Adrenal gland (tissue), 12 donors: ENCODE data around the gene PPP2R5C. TPM values are rescaled to one million over a fixed set of nuclear protein-coding genes. Genes with fewer than 3 reads are reported as not detected.
"Not testable (repeated sequence)": the region's sequence is repeated elsewhere in the genome, so short reads cannot be mapped to it uniquely, and the experiment has no call there.

Experiments
- DNase-seq, 7 donors: peaks; one replicate each; pipeline ENCODE4 v3.0.0-alpha.2; 2019 to 2020
- H3K27ac ChIP-seq, 5 donors: fragments of 200-600 bp; sonication (generic) in 4 of 5; 1 replicate in 3 of 5; 2 replicates in 2 of 5; pipeline versions ENCODE4 v1.5.1 to v1.8.0; 2016 to 2020; ENCODE audit warnings: mild to moderate bottlenecking in 1 of 5
- H3K27me3 ChIP-seq: fragments of 200-600 bp; 2 replicates; pipeline ENCODE4 v1.8.0; 2021
- H3K36me3 ChIP-seq, 2 donors: fragments of 200-600 bp; replicated peaks in 1 of 2; 1 replicate in 1 of 2; 2 replicates in 1 of 2; pipeline versions ENCODE4 v1.5.1 to v1.8.0; 2018 to 2022
- H3K4me1 ChIP-seq, 2 donors: fragments of 200-600 bp; replicated peaks in 1 of 2; 1 replicate in 1 of 2; 2 replicates in 1 of 2; pipeline versions ENCODE4 v1.5.1 to v1.8.0; 2018 to 2021
- H3K4me3 ChIP-seq, 4 donors: fragments of 200-600 bp; sonication (generic) in 3 of 4; one replicate each; pipeline ENCODE4 v1.5.1; 2016 to 2018
- H3K9me3 ChIP-seq, 3 donors: fragments of 200-600 bp; sonication (generic) in 1 of 3; replicated peaks in 1 of 3; 1 replicate in 2 of 3; 2 replicates in 1 of 3; pipeline versions ENCODE4 v1.5.1 to v1.8.0; 2016 to 2021
- CTCF ChIP-seq, 6 experiments: fragments of 450-650 bp in 4 of 6; fragments of 200-600 bp in 2 of 6; sonication (generic) in 1 of 6; IDR thresholded peaks; 1 replicate in 5 of 6; 2 replicates in 1 of 6; pipeline versions ENCODE4 v1.5.1 to v1.8.0; 2016 to 2021; ENCODE audit warnings: antibody characterized with exemption in 6 of 6, mild to moderate bottlenecking in 2 of 6, moderate library complexity in 1 of 6
- POLR2A ChIP-seq, 2 donors: fragments of 450-650 bp; IDR thresholded peaks; one replicate each; pipeline ENCODE4 v1.6.1; 2017; ENCODE audit warnings: antibody characterized with exemption in 2 of 2, mild to moderate bottlenecking in 2 of 2, moderate library complexity in 1 of 2
- WGBS, 4 donors: extraction: QIAGEN DNeasy Blood & Tissue Kit in 2 of 4; methylation state at CpG; one replicate each; pipeline versions ENCODE4 v1.1.5 to v1.1.7; 2013 to 2017; 5-methylcytosine and 5-hydroxymethylcytosine counted together
- intact Hi-C, 2 donors: fragments of 100-400 bp; cut with DNase I; formaldehyde crosslinking; loops; one replicate each; pipeline versions ENCODE4 v1.14.1 to v1.15.0; 2022 to 2023
- polyA plus RNA-seq, 3 donors: library from polyadenylated mRNA; stranded (reverse); fragments of 200-250 nt in 2 of 3; fragments of 350-450 nt in 1 of 3; fragmentation: Illumina TruSeq in 1 of 3; extraction: RNeasy Lipid Tissue Mini Kit (QIAGEN cat#74804) in 1 of 3; gene quantifications; one replicate each; pipeline ENCODE4 v1.2.3, GENCODE V29; 2013 to 2014
- total RNA-seq, 9 donors: library from RNA; depleted of rRNA in 4 of 9; stranded (reverse); fragments of >200 nt in 4 of 9; fragments of 120-200 nt in 1 of 9; fragmentation: NEBNext Ultra II Directional in 1 of 9; extraction: Animal tissue kit (Norgen Biotek cat#: 25700) in 1 of 9; gene quantifications; one replicate each; pipeline versions ENCODE4 v1.1.0 to v1.2.4, GENCODE V29; 2013 to 2023
- donor health status: healthy with polysubstance abuse.
- donor health status: Bipolar disorder and iron deficiency.
- donor health status: DM: yes; HTN: yes; CAD: no.
- donor health status: DM: no; HTN: no; CAD: no.
- donor health status: DM: no; HTN: no; CAD: no.
- donor health status: DM: yes; HTN: yes; CAD: no.

Gene PPP2R5C
- total and polyA plus RNA-seq, 12 donors: 66.5 to 216 (median 134) TPM

- intact Hi-C loops: no loop called here
- H3K36me3 ChIP-seq: no peaks in the 10 kb centered on the region
- 74 to 76% (median 75%) methylated on average over 7 of the region's 7 CpGs for WGBS, 4 donors
Observed at GRCh38 chr14:101727611-101728366, 33.7 kb upstream of the PPP2R5C start.

GRCh38 chr14:101728367-101728742 is 33.2 kb upstream of the PPP2R5C start:
- no peak for DNase-seq
- TF ChIP-seq CTCF (IDR thresholded peaks at IDR 0.05) (no peak), POLR2A (IDR thresholded peaks at IDR 0.05) (no peak)
- Histone ChIP-seq H3K4me3 (no peak overlapping the region), H3K27me3 (no peaks in the 10 kb centered on the region), H3K4me1 (peaks cover 0 to 8% of the 10 kb centered on the region in 2 donors), H3K9me3 (no peaks in the 10 kb centered on the region), H3K27ac (no peak overlapping the region), H3K36me3 (no peaks in the 10 kb centered on the region)
- intact Hi-C loops: no loop called here
- 89 to 91% (median 89%) methylated on average over 10 of the region's 10 CpGs for WGBS, 4 donors

More at GRCh38 chr14:101727611-101728366, 33.7 kb upstream of the PPP2R5C start:
- H3K27ac ChIP-seq: no peak overlapping the region
- H3K27me3 ChIP-seq: no peaks in the 10 kb centered on the region
- H3K9me3 ChIP-seq: no peaks in the 10 kb centered on the region
- no peak for TF ChIP-seq POLR2A (IDR thresholded peaks at IDR 0.05)
- TF ChIP-seq CTCF (IDR thresholded peaks at IDR 0.05): no peak
- H3K4me1 ChIP-seq: peaks cover 0 to 8% of the 10 kb centered on the region in 2 donors
- H3K4me3 ChIP-seq: no peak overlapping the region
- DNase-seq: no peak

GRCh38 chr14:101729382-101729781 is 32.1 kb upstream of the PPP2R5C start:
- WGBS, 4 donors: 84 to 86% (median 85%) methylated on average over 6 of the region's 6 CpGs

GRCh38 chr14:101730157-101730556 is 31.4 kb upstream of the PPP2R5C start:
- intact Hi-C loops, H3K4me3 ChIP-seq, H3K27me3 ChIP-seq, H3K9me3 ChIP-seq, H3K36me3 ChIP-seq, DNase-seq, H3K4me1 ChIP-seq, H3K27ac ChIP-seq: not testable (repeated sequence)
- 81 to 93% (median 85%) methylated on average over 4 of the region's 4 CpGs for WGBS, 4 donors

More at GRCh38 chr14:101729382-101729781, 32.1 kb upstream of the PPP2R5C start:
- no peaks in the 10 kb centered on the region for H3K36me3 ChIP-seq
- H3K27me3 ChIP-seq: no peaks in the 10 kb centered on the region
- peaks cover 0 to 8% of the 10 kb centered on the region in 2 donors for H3K4me1 ChIP-seq
- no peak for DNase-seq
- no peak overlapping the region for H3K27ac ChIP-seq
- TF ChIP-seq POLR2A (IDR thresholded peaks at IDR 0.05): no peak
- no peak for TF ChIP-seq CTCF (IDR thresholded peaks at IDR 0.05)
- H3K9me3 ChIP-seq: no peaks in the 10 kb centered on the region
- intact Hi-C loops: no loop called here
- H3K4me3 ChIP-seq: no peak overlapping the region
